NOMO-1 treated with DMSO at 0.1 percent for 48 hours (cell line): ENCODE data around the gene ZNF441.
"Not testable (repeated sequence)": the region's sequence is repeated elsewhere in the genome, so short reads cannot be mapped to it uniquely, and the experiment has no call there.

Experiments used
- DNase-seq: peaks from one replicate; lab custom pipeline; 2025; ENCODE audit not compliant: unreplicated experiment; lab: John Stamatoyannopoulos, UW

ZNF441 gene

GRCh38 chr19:11766597-11767591 lies at the start of gene ZNF441:
ZNF441 (plus strand) TSS chr19:11767000; CDS start chr19:11767194, 194 bp downstream.
- DNase-seq = peak; percentile 92

GRCh38 chr19:11721681-11722080 lies 45.1 kb upstream of the ZNF441 start:
- no peak for DNase-seq

GRCh38 chr19:11722414-11722813 lies 44.4 kb upstream of the ZNF441 start:
- no peak for DNase-seq

GRCh38 chr19:11729586-11729985 lies 37.2 kb upstream of the ZNF441 start:
- no peak for DNase-seq

GRCh38 chr19:11735375-11735774 lies 31.4 kb upstream of the ZNF441 start:
- no peak for DNase-seq

- DNase-seq = no peak
These were observed 30.1 kb upstream of the ZNF441 start for GRCh38 chr19:11736696-11737095.

GRCh38 chr19:11737964-11738745 lies 28.6 kb upstream of the ZNF441 start:
- DNase-seq = peak; percentile 38

- peak; percentile 98 for DNase-seq
These were observed 27.8 kb upstream of the ZNF441 start, which contains the start of gene ZNF823 for GRCh38 chr19:11738746-11739620. ZNF823 (minus strand) TSS chr19:11738946; CDS start chr19:11738819, 127 bp downstream.

- no peak for DNase-seq
These were observed 20.9 kb upstream of the ZNF441 start for GRCh38 chr19:11745869-11746268.

- DNase-seq = no peak
These were observed 19.5 kb upstream of the ZNF441 start for GRCh38 chr19:11747277-11747676.

- DNase-seq = no peak
These were observed 17.0 kb upstream of the ZNF441 start for GRCh38 chr19:11749751-11750150.

- DNase-seq = no peak
These were observed 14.5 kb upstream of the ZNF441 start for GRCh38 chr19:11752244-11752736.

- no peak for DNase-seq
These were observed 12.1 kb upstream of the ZNF441 start for GRCh38 chr19:11754663-11755062.

GRCh38 chr19:11756965-11757364 lies 9.8 kb upstream of the ZNF441 start:
- no peak for DNase-seq

GRCh38 chr19:11759805-11760204 lies 7.0 kb upstream of the ZNF441 start:
- no peak for DNase-seq

GRCh38 chr19:11763117-11763516 lies 3.7 kb upstream of the ZNF441 start:
- DNase-seq = no peak

GRCh38 chr19:11763611-11764010 lies 3.2 kb upstream of the ZNF441 start:
- no peak for DNase-seq

GRCh38 chr19:11767633-11768133 lies 883 bp downstream of the ZNF441 start:
- peak; percentile 3 for DNase-seq

- DNase-seq = no peak
These were observed 3.2 kb downstream of the ZNF441 start for GRCh38 chr19:11769995-11770394.

GRCh38 chr19:11771520-11771919 lies 4.7 kb downstream of the ZNF441 start:
- DNase-seq = not testable (repeated sequence)
